Fibroblast of the aortic adventitia (primary cell): ENCODE measurements around the gene RNF220. TPM values are rescaled to one million over a fixed set of nuclear protein-coding genes. Genes with fewer than 3 reads are reported as not detected.
A peak's percentile ranks its signal among the peaks of the same experiment; 100 is the strongest.

ENCODE experiments used
- DNase-seq: peaks from one replicate; pipeline ENCODE4 v3.0.0-alpha.2; 2010; ENCODE audit warnings: low read depth
- H3K4me3 ChIP-seq: 2 replicates; pipeline ENCODE4 v1.5.1; 2011; ENCODE audit warnings: low read depth, mild to moderate bottlenecking, control low read depth, low read length, moderate library complexity
- CTCF ChIP-seq: IDR thresholded peaks from 2 replicates; pipeline ENCODE4 v1.5.1; 2011; ENCODE audit warnings: mild to moderate bottlenecking, low read length, control low read depth, inconsistent platforms; ENCODE audit not compliant: insufficient read depth
- total RNA-seq: library from RNA; depleted of rRNA; stranded (reverse); fragments of >200 nt; gene quantifications from 2 replicates; pipeline ENCODE4 v1.2.3, GENCODE V29; 2012; ENCODE audit warnings: low replicate concordance

The RNF220 gene
- total RNA-seq, 1 donor: 51.2 TPM

- no peak for DNase-seq
- H3K4me3 ChIP-seq: peak overlapping the region; percentile 77
- TF ChIP-seq CTCF: no peak
These were observed 226.2 kb downstream of the RNF220 start for GRCh38 chr1:44631333-44631646.

GRCh38 chr1:44631647-44632539 is 226.8 kb downstream of the RNF220 start:
- H3K4me3 ChIP-seq: peak overlapping the region; percentile 77
- no peak for TF ChIP-seq CTCF
- peak; percentile 81 for DNase-seq

- peak overlapping the region; percentile 77 for H3K4me3 ChIP-seq
- DNase-seq: no peak
- TF ChIP-seq CTCF: no peak
These were observed 227.5 kb downstream of the RNF220 start for GRCh38 chr1:44632598-44632997.

GRCh38 chr1:44634606-44635189 is 229.6 kb downstream of the RNF220 start:
- H3K4me3 ChIP-seq: no peak overlapping the region
- no peak for DNase-seq
- no peak for TF ChIP-seq CTCF

- DNase-seq: no peak
- no peak overlapping the region for H3K4me3 ChIP-seq
- TF ChIP-seq CTCF: no peak
These were observed 230.4 kb downstream of the RNF220 start for GRCh38 chr1:44635439-44635838.

- no peak overlapping the region for H3K4me3 ChIP-seq
- TF ChIP-seq CTCF: no peak
- no peak for DNase-seq
These were observed 231.1 kb downstream of the RNF220 start for GRCh38 chr1:44636083-44636687.
